Measurements from ENCODE around the gene MRPL14. TPM values are rescaled to one million over a fixed set of nuclear protein-coding genes. Genes with fewer than 3 reads are reported as not detected.
A peak's percentile ranks its signal among the peaks of the same experiment; 100 is the strongest.

Gene MRPL14
- total and polyA plus RNA-seq, 4 donors: 24.6 to 40.3 (median 32.0) TPM

- no peak for ATAC-seq (ENCODE audit: low FRiP score)
- H3K27me3 ChIP-seq (ENCODE audit: control insufficient read depth in 1 of 2, insufficient read depth in 2 of 2, low read length in 1 of 2): no peaks in the 10 kb centered on the region
- intact Hi-C loops (cut with DNase I): no loop called here
- H3K9me3 ChIP-seq (ENCODE audit: control insufficient read depth, low read length): no peaks in the 10 kb centered on the region
- H3K4me3 ChIP-seq (ENCODE audit: low read length in 2 of 2): no peak overlapping the region
- H3K4me1 ChIP-seq (ENCODE audit: control insufficient read depth in 1 of 2, insufficient read depth in 2 of 2, low read length in 2 of 2): peaks cover 5 to 7% of the 10 kb centered on the region in 2 donors
- no peak overlapping the region for H3K27ac ChIP-seq (ENCODE audit: low read depth in 1 of 2, low read length in 2 of 2)
- no peak for DNase-seq
- 44 to 54% methylated on average over 4 of the region's 4 CpGs for WGBS, 2 donors
- no peaks in the 10 kb centered on the region for H3K36me3 ChIP-seq (ENCODE audit: control insufficient read depth in 1 of 2, insufficient read depth in 2 of 2, low read length in 1 of 2)
These were observed 6.4 kb downstream of the MRPL14 start for GRCh38 chr6:44120692-44121443.

DNA sequence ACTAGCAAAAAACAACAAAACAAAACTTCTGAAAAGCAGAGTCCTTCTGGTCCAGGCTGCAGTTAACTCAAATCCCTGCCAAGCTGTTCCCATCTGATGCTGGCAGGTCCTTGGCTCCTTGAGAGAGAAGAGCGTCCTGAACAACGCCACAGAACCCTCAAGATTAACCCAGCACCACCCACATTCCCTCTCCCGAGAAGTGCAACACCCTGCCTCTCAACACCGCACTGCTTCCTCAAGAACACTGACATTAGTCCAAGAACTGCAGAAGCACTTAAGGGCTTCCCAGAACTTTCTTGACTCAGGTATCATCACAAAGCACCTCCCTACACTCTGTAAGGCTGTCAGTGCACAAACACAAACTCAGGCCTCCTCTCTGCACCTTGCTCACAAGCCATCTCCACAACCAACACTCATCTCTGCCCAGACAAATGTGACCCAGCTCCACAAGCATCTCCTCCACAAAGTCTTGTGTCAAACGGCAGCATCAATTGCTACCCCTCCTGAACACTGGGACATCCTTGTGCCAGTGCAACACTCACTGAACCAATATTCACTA is 7.5 kb downstream of the MRPL14 start:
- DNase-seq: no peak
- 20 to 27% methylated on average over 5 of the region's 5 CpGs for WGBS, 2 donors
- no peak for ATAC-seq (ENCODE audit: low FRiP score)
- no peak overlapping the region for H3K27ac ChIP-seq (ENCODE audit: low read depth in 1 of 2, low read length in 2 of 2)
- intact Hi-C loops (cut with DNase I): no loop called here
- peaks cover 5 to 7% of the 10 kb centered on the region in 2 donors for H3K4me1 ChIP-seq (ENCODE audit: control insufficient read depth in 1 of 2, insufficient read depth in 2 of 2, low read length in 2 of 2)
- H3K36me3 ChIP-seq (ENCODE audit: control insufficient read depth in 1 of 2, insufficient read depth in 2 of 2, low read length in 1 of 2): no peaks in the 10 kb centered on the region
- H3K4me3 ChIP-seq (ENCODE audit: low read length in 2 of 2): no peak overlapping the region
- no peaks in the 10 kb centered on the region for H3K27me3 ChIP-seq (ENCODE audit: control insufficient read depth in 1 of 2, insufficient read depth in 2 of 2, low read length in 1 of 2)
- H3K9me3 ChIP-seq (ENCODE audit: control insufficient read depth, low read length): no peaks in the 10 kb centered on the region

DNA sequence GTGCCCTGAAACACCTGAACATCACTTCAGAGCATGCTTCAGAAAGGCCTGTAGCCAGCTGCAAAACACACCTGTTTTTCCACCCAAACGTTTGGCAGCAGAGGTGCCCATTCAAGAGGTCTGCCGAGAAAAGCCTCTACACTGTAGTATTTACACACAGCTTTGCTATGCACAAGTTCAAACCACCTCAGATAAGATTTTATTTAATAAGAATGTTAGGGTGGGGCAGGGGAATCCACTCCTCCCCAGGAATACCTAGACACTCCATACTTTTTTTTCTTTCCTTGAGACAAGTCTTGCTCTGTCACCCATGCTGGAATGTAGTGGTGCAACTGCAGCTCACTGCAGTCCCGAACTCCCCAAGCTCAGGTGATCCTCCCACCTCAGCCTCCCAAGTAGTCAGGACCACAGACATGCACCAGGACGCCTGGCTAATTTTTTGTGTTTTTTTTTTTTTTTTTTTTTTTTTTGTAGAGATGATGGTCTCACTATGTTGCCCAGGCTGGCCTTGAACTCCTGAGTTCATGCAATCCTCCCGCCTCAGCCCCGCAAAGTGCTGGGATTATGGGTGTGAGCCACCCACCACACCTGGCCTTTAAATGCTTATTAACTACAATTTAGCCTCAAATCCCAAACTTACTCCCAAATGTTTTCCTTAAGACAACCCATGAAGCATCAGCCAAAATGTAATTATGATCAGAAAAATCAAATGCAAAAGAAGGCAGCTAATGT is 9.7 kb downstream of the MRPL14 start:
- H3K36me3 ChIP-seq (ENCODE audit: control insufficient read depth in 1 of 2, insufficient read depth in 2 of 2, low read length in 1 of 2): peaks cover 2% of the 10 kb centered on the region in 2 donors
- no peak for DNase-seq
- H3K27ac ChIP-seq (ENCODE audit: low read depth in 1 of 2, low read length in 2 of 2): peak overlapping the region; percentile 8 to 70
- 83 to 84% methylated on average over 6 of the region's 6 CpGs for WGBS, 2 donors
- ATAC-seq (ENCODE audit: low FRiP score): no peak
- H3K4me1 ChIP-seq (ENCODE audit: control insufficient read depth in 1 of 2, insufficient read depth in 2 of 2, low read length in 2 of 2): peaks cover 5 to 7% of the 10 kb centered on the region in 2 donors
- H3K9me3 ChIP-seq (ENCODE audit: control insufficient read depth, low read length): no peaks in the 10 kb centered on the region
- H3K27me3 ChIP-seq (ENCODE audit: control insufficient read depth in 1 of 2, insufficient read depth in 2 of 2, low read length in 1 of 2): no peaks in the 10 kb centered on the region
- intact Hi-C loops (cut with DNase I): no loop called here
- no peak overlapping the region for H3K4me3 ChIP-seq (ENCODE audit: low read length in 2 of 2)

- intact Hi-C loops (cut with DNase I): no loop called here
- no peaks in the 10 kb centered on the region for H3K27me3 ChIP-seq (ENCODE audit: control insufficient read depth in 1 of 2, insufficient read depth in 2 of 2, low read length in 1 of 2)
- WGBS, 2 donors: 2 to 7% methylated on average over 4 of the region's 4 CpGs
- H3K36me3 ChIP-seq (ENCODE audit: control insufficient read depth in 1 of 2, insufficient read depth in 2 of 2, low read length in 1 of 2): peaks cover 2% of the 10 kb centered on the region in 2 donors
- H3K9me3 ChIP-seq (ENCODE audit: control insufficient read depth, low read length): no peaks in the 10 kb centered on the region
- no peak overlapping the region for H3K4me3 ChIP-seq (ENCODE audit: low read length in 2 of 2)
- peak overlapping the region; percentile 70 to 73 for H3K27ac ChIP-seq (ENCODE audit: low read depth in 1 of 2, low read length in 2 of 2)
- ATAC-seq (ENCODE audit: low FRiP score) (no peak), DNase-seq (no peak)
- peaks cover 5 to 7% of the 10 kb centered on the region in 2 donors for H3K4me1 ChIP-seq (ENCODE audit: control insufficient read depth in 1 of 2, insufficient read depth in 2 of 2, low read length in 2 of 2)
These were observed 10.4 kb downstream of the MRPL14 start for GRCh38 chr6:44116641-44117382.

GRCh38 chr6:44115866-44116265 is 11.4 kb downstream of the MRPL14 start:
- Histone ChIP-seq H3K4me1 (ENCODE audit: control insufficient read depth in 1 of 2, insufficient read depth in 2 of 2, low read length in 2 of 2) (peaks cover 5% of the 10 kb centered on the region in 2 donors), H3K9me3 (ENCODE audit: control insufficient read depth, low read length) (no peaks in the 10 kb centered on the region), H3K27me3 (ENCODE audit: control insufficient read depth in 1 of 2, insufficient read depth in 2 of 2, low read length in 1 of 2) (no peaks in the 10 kb centered on the region), H3K4me3 (ENCODE audit: low read length in 2 of 2) (no peak overlapping the region), H3K27ac (ENCODE audit: low read depth in 1 of 2, low read length in 2 of 2) (no peak overlapping the region), H3K36me3 (ENCODE audit: control insufficient read depth in 1 of 2, insufficient read depth in 2 of 2, low read length in 1 of 2) (peaks cover 2% of the 10 kb centered on the region in 2 donors)
- no peak for DNase-seq
- ATAC-seq (ENCODE audit: low FRiP score): no peak
- intact Hi-C loops (cut with DNase I): no loop called here
- WGBS, 2 donors: 32 to 41% methylated on average over 5 of the region's 5 CpGs

DNA sequence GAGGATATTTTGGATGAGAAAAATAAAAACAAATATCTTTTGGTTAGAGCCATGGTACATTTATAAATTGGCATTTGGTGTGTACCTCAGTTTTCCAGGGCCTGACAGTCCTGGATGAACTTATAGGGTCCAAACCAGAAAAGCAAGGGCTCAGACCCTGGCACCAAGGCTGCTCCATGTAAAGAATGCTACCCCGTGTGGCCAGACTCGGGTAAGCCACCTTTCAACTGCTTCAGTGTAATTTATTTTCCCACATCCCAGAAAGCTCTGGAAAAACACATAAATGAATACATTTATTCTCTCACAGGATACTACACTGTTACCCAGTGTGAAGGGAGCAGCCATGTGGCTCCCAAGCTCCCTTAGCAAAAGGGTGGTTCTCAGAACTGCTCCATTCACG is 13.8 kb downstream of the MRPL14 start:
- H3K27ac ChIP-seq (ENCODE audit: low read depth in 1 of 2, low read length in 2 of 2): no peak overlapping the region
- H3K36me3 ChIP-seq (ENCODE audit: control insufficient read depth in 1 of 2, insufficient read depth in 2 of 2, low read length in 1 of 2): peaks cover 2 to 4% of the 10 kb centered on the region in 2 donors
- DNase-seq (no peak), ATAC-seq (ENCODE audit: low FRiP score) (no peak)
- 46 to 48% methylated on average over 3 of the region's 3 CpGs for WGBS, 2 donors
- H3K4me3 ChIP-seq (ENCODE audit: low read length in 2 of 2): no peak overlapping the region
- no peaks in the 10 kb centered on the region for H3K9me3 ChIP-seq (ENCODE audit: control insufficient read depth, low read length)
- H3K27me3 ChIP-seq (ENCODE audit: control insufficient read depth in 1 of 2, insufficient read depth in 2 of 2, low read length in 1 of 2): no peaks in the 10 kb centered on the region
- peaks cover 4 to 5% of the 10 kb centered on the region in 2 donors for H3K4me1 ChIP-seq (ENCODE audit: control insufficient read depth in 1 of 2, insufficient read depth in 2 of 2, low read length in 2 of 2)
- intact Hi-C loops (cut with DNase I): no loop called here

DNA sequence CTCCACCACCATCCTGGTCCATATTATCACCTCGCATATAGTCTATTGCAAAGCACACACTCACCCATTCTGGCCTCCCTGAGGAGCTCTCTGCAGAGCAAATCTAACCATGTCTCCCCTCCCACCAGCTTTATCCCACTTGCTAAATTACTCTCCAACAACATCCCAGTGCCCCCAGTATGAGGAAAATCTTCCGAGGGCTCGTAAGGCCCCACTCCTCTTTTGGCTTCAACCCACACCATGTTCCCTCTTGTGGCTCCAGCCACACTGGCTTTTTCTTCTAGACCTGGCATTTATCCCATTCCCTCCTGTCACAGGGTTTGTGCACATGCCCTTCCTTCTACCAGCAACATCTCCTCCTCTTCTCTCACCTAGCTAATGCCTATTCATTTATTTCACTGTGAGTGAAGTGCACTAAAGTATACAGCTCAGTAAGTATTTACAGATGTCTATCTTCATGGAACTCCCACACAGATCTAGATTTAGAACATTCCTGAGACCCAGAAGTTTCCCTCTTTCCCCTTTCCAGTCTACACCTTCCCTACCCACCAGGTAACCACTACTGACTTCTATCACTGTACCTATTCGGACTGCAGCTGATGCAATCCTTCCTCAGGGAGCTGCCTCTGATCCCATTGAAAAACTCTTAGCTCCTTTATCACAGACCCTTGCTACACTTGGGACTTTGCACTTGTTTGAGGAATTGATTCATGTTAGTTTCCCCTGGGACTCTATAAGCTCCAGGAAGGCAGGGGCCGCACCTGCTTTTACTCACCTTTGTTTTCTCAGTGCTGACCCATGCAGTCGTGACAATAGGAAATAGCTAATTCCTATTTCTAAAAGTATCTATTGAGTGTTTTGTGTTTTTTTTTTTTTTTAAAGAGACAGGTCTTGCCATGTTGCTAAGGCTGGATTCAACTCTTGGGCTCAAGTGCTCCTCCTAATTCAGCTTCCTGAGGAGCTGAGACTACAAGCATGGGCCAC is 15.5 kb downstream of the MRPL14 start:
- no peak overlapping the region for H3K4me3 ChIP-seq (ENCODE audit: low read length in 2 of 2)
- H3K4me1 ChIP-seq (ENCODE audit: control insufficient read depth in 1 of 2, insufficient read depth in 2 of 2, low read length in 2 of 2): peaks cover 0 to 4% of the 10 kb centered on the region in 2 donors
- peaks cover 2 to 4% of the 10 kb centered on the region in 2 donors for H3K36me3 ChIP-seq (ENCODE audit: control insufficient read depth in 1 of 2, insufficient read depth in 2 of 2, low read length in 1 of 2)
- H3K9me3 ChIP-seq (ENCODE audit: control insufficient read depth, low read length): no peaks in the 10 kb centered on the region
- intact Hi-C loops (cut with DNase I): no loop called here
- H3K27ac ChIP-seq (ENCODE audit: low read depth in 1 of 2, low read length in 2 of 2): no peak overlapping the region
- DNase-seq (no peak), ATAC-seq (ENCODE audit: low FRiP score) (no peak)
- no peaks in the 10 kb centered on the region for H3K27me3 ChIP-seq (ENCODE audit: control insufficient read depth in 1 of 2, insufficient read depth in 2 of 2, low read length in 1 of 2)
- WGBS, 2 donors: 74 to 86% methylated on average over 6 of the region's 6 CpGs

DNA sequence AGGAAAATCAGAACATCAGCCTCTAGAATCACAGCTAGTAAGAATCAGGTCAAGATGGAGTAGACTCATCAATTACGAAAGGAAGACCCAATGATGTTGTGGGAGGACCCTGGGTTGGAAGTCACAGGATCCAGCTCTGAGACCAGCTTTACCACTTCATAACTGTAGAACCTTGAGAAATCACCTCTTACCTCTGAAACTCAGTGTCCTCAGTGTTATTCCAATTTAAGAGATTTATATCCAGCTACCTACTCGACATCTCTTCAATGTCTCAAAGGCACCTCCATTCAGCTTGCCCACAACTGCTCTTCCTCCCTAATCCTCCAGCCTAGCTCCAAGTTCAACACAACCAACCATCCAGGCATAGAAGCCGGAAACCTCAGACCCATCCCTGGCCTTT is 16.3 kb downstream of the MRPL14 start:
- intact Hi-C loops (cut with DNase I): no loop called here
- ATAC-seq (ENCODE audit: low FRiP score): no peak
- no peaks in the 10 kb centered on the region for H3K4me1 ChIP-seq (ENCODE audit: control insufficient read depth in 1 of 2, insufficient read depth in 2 of 2, low read length in 2 of 2)
- WGBS, 2 donors: 90 to 96% methylated on average over 3 of the region's 3 CpGs
- H3K9me3 ChIP-seq (ENCODE audit: control insufficient read depth, low read length): no peaks in the 10 kb centered on the region
- H3K27ac ChIP-seq (ENCODE audit: low read depth in 1 of 2, low read length in 2 of 2): no peak overlapping the region
- no peaks in the 10 kb centered on the region for H3K27me3 ChIP-seq (ENCODE audit: control insufficient read depth in 1 of 2, insufficient read depth in 2 of 2, low read length in 1 of 2)
- DNase-seq: no peak
- peaks cover 2 to 4% of the 10 kb centered on the region in 2 donors for H3K36me3 ChIP-seq (ENCODE audit: control insufficient read depth in 1 of 2, insufficient read depth in 2 of 2, low read length in 1 of 2)
- no peak overlapping the region for H3K4me3 ChIP-seq (ENCODE audit: low read length in 2 of 2)

Data from aorta (tissue), 5 donors.